Activated T-helper 1 cell treated with Interleukin-2 at 50 U/mL for 16 hours (primary cell): Measurements from ENCODE around the gene LRP6.
A peak's percentile ranks its signal among the peaks of the same experiment; 100 is the strongest.
"Not testable (repeated sequence)": the region's sequence is repeated elsewhere in the genome, so short reads cannot be mapped to it uniquely, and the experiment has no call there.

Experiments used
- DNase-seq: peaks from one replicate; pipeline ENCODE4 v3.0.0-alpha.2; 2020; ENCODE audit warnings: low read depth

LRP6 gene

DNA sequence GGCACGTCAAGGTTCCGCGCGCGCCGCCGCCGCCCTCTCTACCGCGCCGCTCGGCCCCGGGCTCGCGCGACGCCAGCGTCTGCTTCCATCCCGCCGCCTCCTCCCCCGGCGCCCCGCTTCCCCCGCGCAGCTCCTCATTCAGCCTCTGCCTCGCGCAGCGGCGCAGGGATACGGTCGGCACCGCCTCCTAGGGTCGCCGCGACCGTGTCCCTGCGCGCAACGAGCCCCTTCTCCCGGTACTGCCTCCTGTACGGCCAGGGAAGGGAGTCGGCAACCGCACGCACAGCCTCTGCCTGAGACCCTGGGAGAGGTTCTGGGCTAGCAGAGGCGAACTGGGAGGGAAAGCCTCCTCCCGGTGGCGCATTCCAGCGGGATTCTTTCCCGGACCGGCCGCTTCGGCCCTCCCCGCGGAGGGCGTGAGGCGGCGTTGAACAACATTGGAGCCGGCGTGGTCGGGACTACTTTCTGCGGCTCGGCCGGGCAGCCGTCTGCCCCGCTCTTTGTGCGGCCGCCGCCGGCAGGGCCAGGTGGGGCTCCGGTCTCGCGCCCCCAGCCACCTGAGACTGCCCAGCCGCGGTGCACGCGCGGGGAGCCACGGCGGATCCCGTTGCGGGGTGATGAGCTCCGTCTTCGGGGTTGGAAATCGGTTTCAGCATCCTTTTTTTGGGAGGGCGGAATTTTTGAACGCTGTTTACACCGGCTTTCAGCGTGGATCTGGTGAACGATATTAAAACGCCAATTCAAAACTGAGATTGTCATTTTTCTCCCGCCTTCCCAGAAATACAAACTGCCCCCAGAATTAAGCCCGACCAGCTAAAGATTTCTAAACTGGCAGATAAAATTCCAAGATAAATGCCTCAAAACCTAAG is at the start of gene LRP6:
LRP6 (minus strand) TSS at position 172 of the 869 bp plus-strand sequence. CDS start 309 bp downstream, outside the sequence.
- peak; percentile 58 for DNase-seq

DNA sequence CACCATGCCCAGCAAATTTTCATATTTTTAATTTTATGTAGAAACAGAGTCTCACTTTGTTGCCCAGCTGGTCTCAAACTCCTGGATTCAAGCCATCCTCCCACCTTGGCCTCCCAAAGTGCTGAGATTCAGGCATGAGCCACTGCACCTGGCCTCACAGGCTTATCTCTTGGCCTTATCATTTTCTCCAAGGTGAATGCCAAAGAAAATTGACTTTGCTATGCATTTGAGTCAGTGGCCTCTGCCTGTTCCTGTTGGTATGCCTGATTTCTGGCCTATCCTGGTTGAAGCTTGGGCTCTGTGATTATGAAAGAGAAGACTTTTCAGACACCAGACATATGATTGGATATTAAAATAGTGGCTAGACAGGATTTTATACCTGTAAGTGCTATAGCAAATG is 49.0 kb upstream of the LRP6 start:
- DNase-seq = no peak

DNA sequence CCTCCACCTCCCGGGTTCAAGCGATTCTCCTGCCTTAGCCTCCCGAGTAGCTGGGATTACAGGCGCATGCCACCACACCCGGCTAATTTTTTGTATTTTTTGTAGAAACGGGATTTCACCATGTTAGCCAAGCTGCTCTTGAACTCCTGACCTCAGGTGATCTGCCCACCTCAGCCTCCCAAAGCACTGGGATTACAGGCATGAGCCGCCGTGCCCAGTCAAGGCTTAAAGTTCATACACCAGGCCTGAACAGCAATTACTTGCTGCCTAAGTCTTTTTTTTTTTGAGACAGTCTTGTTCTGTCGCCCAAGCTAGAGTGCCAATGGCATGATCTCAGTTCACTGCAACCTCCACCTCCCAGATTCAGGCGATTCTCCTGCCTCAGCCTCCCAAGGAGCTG is 43.9 kb upstream of the LRP6 start:
- not testable (repeated sequence) for DNase-seq

DNA sequence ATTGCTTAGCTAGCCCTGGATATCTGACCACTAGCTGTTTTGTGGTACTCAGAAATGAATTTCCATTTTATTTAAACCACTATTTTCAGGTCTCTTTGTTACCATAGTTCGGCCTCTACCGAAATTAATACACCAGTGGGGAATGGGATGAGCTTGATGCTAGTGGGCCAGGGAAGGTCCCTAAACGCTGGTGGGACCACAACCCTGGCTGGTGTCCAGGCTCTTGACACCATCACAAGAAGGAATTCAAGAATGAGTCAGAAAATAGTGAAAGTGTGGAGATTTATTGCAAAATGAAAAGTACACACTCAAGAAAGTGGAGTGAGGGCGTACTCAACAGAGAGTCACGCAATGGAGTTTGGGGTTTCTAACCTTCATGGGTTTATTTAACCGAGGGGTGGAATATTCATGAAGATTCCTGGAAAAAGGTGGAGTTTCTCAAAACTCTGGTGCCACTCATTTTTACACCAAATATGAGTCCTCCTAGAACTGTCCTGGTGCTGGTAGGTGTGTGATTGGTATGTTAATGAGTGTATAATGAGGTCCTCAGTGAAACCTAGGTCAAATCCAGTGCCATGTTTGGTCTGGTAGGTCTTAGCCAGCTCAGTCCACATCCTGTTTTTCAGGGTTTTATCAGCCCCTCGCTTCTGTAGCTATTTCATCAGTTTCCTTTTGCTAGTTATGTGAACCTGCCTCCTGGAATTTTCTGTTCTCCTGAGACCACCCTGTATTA is 38.9 kb upstream of the LRP6 start:
- no peak for DNase-seq

DNA sequence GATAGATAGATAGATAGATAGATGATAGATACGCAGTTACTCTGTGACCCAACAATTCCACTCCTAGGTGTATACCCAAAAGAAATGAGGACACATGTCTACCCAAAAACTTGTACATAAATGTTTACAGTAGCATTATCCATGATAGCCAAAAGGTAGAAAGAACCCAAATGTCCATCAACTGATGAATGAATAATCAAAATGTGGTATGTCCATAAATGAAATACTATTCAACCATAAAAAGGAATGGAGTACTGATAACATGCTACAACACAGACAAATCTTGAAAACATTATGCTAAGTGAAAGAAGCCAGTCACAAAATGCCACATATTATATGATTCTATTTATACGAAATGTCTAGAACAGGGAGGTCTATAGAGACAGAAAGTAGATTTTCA is 36.1 kb upstream of the LRP6 start:
- DNase-seq = no peak

DNA sequence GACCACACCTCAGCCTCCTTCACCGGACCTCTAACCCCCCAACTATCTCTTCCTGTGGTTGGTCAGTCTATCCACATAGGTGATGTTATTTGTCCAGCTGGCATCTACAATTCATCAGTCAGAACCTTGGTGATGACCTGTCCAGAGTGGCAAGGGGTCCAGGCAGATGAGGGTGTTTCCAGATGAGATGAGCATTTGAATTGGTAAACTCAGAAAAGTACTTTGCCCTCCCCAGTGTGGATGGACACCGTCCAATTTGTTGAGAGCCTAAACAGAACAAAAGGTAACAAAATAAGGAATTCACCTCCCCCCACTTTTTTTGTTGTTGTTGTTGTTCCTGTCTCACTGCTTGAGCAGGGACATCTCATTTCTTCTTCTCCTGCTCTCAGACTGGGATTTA is 34.3 kb upstream of the LRP6 start:
- DNase-seq = no peak

DNA sequence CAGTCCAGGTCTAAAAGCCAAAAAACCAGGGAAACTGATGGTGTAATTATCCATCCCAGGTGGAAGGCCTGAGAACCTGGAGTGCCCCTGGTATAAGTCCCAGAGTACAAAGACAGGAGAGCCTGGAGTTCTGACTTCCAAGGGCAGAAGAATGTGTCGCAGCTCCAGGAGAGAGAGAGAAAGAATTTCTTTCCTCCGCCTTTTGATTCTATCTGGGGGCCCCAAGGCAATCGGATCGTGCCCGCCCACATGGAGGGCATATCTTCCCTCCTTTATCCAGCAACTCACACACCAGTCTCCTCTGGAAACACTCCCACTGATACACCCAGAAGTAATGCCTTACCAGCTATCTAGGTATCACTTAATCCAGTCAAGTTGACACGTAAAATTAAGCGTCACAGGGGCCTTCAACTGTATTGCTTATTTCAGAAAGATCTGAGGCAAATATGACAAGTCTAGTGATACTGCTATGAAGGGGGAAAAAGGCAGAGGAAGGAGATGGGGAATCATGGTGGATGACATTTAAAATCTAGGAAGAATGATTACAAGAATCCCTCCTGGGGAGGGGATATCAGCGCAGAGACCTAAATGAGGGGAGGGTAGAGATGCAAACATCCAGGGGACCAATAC is 30.5 kb upstream of the LRP6 start:
- no peak for DNase-seq

DNA sequence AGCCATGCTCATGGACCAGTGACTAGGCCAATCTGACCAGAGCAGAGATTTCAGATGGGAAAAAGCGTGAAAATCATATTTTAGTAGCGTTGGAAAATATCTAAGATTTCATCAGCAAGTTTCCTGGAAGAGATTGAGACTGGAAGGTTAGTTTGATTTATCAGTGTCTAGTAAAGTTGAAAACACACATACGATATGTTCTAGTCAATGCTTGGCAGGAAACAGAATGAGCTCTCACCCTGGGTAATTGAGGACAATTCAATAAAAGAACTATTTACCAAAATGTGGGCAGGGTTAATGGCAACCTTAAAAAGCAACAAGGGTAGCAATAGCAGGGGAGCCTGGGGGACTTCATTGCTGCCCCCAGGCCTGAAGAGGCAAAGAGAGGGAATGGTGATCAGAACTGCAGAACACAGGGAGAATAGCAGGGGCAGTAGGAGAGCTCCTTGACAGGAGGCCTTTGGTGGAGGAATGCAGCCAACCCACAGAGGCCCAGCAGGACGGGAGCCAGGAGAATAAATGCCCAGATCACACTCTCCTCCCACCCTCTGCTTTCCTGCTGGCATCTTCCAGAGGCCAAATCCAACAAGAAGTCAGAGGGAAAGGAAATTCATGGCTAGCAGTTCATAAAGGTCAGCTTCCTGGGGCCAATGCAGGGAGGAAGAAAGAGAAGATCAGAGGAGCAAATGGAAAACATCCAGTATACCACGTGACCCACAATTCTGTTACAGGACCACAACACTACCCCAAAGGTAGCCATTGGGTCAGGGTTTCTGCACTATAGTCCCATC is 27.6 kb upstream of the LRP6 start:
- DNase-seq = no peak

DNA sequence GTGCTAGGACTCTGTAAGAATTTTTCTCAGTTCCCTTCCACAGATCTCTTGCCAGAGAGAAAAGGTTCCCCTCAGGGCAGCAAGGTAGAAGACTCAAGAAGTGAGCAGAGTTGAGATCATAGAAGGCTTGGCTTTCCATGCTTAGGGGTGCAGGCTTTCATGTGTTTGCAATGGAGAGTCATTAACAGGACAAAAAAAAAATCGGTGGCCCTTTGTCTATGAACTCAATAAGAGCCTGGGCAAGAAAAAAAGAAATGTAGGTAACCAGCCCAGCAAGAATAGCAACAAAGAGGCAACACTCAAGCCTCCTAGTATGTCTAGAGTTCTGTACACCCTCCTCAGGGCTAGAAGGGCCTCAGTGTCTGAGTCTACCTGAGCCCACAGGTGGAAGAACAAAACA is 23.4 kb upstream of the LRP6 start:
- no peak for DNase-seq

DNA sequence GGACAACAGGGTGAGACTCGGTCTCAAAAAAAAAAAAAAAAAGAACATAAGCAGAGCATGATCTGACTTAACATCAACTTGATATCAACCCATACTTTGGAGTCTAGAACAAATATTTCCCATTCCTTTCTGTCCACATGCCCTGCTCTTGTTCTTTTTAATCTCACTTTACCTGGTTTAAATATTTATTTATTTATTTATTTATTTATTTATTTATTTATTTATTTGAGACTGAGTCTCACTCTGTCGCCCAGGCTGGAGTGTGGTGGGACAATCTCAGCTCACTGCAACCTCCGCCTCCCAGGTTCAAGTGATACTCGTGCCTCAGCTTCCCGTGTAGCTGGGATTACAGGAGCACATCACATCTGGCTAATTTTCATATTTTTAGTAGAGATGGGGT is 19.6 kb upstream of the LRP6 start:
- no peak for DNase-seq

DNA sequence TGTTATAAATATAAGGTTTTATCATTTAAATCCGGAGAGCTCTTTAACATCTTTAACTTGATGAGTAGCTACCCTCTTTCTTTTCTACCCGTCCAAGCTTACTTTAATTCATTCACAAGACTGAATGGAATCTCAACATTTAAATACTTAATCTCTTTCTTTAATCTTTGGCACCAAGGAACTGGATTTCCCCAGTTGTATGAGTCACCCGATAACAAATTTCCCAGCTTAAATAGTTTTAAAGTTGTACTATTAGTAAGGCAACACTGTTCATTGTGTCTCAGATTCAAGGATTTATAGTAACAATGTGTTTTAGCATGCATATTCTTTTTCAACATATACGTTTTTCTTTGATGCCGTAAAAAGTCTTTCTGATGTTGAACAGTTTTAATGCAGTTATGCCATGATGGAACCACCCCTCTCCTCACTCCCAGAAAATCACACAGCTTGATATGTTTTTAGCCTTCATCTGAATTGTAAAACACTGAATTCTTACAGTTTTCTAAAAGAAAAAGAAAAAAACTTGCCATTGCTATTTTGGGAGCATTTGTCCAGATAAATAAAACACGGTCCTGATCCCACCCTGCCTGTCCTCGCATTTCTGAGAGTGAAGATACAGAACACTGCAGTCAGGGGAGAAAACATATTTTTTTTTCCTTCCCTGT is 16.0 kb upstream of the LRP6 start:
- no peak for DNase-seq

DNA sequence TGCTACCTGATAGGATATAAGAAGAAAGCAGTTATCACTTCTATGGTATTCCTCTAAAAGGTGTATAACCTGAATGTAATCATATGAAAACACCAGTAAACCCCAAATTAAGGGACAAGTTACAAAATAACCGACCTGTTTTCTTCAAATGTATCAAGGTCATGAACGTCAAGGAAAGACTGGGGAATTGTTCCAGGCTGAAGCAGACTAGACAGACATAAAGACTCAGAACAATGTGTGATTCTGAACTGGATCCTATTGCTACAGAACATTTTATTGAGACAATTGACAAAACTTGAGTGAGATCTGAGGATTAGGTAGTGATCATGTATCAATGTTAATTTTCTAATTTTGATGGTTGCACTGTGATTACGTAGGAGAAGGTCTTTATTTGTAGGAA is 15.4 kb upstream of the LRP6 start:
- no peak for DNase-seq

DNA sequence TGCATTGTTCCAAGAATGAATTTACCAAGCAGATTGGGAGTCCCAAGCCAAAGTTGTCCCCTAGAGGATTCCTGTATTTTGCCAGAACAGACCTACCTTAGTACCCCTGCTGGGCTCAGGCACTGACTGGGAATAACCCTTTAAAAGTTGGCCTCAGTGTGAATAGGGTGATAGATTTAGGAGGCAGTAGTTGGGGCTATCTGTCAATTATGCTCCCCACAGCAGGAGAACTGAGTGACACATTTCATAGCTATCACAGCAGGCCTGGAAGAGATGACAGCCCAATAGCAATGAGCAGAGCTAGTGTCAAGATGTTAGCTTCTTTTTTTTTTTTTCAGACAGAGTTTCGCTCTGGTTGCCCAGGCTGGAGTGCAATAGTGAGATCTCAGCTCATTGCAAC is 14.3 kb upstream of the LRP6 start:
- no peak for DNase-seq

DNA sequence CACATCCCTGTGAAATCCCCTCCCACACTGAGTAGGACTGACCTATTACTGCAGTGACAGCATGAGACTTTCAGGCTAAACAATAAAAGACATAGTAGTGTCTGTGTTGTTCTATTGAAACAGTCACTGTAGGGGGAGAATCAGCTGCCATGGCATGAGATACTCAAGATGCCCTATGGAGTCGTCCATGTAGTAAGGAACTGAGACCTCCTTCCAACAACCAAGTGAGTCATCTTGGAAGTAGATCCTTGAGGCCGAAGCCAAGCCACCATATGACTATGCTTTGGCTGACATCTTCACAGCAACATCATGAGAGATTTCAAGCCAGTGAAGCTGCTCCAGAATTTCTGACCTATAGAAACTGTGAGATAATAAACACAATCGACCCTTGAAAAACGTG is 12.1 kb upstream of the LRP6 start:
- no peak for DNase-seq

DNA sequence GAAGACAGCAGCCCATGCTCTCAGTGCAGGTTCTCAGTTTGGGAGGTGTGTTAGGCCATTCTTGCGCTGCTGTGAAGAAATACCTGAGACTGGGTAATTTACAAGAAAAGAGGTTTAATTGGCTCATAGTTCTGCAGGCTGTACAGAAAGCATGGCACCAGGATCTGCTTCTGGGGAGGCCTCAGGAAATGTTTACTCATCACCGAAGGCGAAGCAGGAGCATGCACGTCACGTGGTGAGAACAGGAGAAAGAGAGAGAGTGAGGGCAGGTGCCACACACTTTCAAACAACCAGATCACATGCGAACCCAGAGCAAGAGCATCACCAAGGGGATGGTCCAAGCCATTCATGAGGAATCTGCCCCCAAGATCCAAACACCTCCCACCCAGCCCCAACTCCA is 9.0 kb upstream of the LRP6 start:
- no peak for DNase-seq

DNA sequence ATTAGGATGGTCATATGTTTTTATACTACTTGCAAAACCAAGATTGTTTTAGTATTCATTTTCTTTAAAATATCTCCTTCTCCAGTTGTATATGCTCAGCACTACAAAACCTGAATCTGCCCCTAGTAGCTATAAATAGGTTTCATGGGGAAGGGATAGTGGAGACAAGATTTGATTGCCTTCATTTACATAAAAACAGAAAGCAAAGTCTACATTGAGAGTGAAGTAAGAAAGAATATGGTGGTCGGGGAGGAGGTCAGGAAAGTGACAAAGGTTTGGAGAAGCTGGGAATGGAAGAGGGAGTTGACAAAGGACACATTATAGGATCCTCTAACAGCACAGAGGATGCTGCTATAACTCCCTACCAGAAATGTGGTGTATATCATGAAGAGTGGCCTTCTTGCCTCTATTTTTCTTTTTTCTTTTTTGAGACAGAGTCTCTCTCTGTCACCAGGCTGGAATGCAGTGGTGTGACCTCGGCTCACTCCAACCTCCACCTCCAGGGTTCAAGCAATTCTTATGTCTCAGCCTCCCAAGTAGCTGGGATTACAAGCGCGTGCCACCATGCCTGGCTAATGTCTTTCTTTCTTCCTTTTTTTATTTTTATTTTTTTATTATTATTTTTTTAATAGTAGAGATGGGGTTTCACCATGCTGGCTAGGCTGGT is 6.6 kb upstream of the LRP6 start:
- no peak for DNase-seq

DNA sequence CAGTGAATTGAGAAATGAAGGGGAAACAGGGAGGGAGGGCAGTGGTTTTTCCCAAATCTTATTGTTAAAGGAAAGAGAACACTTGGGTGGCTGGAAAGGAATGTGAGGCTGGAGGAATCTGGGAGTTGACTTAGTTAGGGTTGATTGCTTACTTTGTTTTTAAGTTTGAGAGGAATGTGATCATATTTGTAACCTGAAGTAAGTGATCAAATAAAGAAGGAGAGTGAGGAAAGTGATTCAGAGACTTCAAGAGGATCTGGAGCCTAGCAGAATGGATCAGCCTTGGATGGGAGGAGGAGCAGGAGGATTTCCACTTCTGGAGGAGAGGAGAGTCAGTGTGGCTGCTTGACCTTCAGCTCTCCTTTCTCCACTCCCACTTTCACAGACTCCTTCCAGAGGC is 6.0 kb upstream of the LRP6 start:
- no peak for DNase-seq

DNA sequence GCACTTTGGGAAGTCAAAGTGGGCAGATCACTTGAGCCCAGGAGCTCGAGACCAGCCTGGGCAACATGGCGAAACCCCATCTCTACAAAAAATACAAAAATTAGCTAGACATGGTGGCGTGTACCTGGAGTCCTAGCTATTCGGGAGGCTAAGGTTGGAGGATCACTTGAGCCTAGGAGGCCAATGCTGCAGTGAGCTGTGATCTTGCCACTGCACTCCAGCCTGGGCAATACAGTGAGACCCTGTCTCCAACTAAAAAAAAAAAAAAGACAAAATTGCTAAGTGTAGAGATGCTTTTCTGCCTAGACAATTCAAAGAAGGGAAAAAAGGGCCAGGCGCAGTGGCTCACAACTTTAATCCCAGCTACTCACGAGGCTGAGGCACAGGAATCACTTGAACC is 3.4 kb upstream of the LRP6 start:
- DNase-seq = no peak

DNA sequence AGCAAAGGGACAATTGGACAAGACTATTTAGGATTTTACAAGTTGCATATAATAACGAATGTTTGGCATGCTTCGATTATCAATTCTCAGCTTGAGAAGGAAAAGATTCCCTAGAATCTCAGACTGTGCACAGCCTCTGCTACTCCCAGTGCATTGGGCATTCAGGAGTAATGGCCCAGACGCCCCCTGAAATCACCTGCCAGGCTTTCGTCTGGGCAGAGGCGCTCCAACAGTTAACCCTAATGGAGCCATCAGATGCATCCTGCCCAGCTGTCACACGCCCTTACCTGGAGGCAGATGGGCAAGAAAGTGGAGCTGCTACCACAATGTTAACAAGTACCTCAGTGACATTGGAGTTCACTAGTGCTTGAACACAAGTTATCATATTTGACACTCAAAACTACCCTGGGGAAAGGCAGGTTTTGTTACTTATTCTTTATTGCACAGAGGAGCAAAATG is 927 bp upstream of the LRP6 start:
- DNase-seq = no peak

DNA sequence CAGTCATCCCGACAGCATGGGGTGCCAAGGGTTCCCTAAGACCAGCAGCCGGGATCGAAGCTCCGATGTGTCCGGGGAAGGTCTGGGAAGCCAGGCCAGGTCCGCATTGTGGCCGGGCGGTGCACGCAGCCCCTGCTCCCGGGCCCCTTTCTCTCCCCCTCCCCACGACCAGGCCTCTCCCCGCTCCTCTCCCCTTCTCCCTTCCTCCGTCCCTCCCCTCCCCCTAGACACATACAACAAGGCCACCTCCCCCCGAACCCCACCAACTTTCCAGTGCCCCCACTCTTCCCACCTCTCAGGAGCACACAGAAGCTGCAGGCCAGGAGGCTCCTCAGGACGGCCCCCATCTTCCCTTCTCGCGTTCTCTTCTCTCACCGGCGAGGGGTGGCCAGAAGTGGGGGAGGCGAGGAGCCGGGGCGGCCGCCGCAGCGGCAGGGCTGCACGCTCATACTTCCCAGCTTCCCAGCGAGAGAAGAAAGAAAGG is 413 bp downstream of the LRP6 start:
- DNase-seq = no peak
